ENCODE measurements around the gene DNAJC21.

The DNAJC21 gene

DNA sequence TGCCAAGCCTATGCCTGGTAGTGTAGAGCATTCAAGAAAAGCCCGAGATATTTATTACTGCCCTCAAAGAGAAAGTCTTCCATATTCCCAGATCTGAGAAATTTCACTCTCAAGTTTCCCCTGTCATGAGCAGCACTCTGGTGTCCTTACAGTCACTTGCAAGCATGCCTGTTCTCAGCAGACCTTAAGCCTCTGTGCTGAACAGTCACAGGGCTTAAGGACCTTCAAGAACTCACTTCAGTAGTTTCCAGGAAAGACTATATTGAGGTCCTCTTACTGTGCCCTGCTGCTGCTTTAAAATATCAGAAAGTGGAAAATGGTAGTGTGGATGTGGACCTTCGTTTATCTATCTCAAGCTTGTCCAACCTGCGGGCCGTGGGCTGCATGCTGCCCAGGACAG is 53.5 kb downstream of the DNAJC21 start:
- no peak for DNase-seq

GRCh38 chr5:34986965-34987364 is 57.6 kb downstream of the DNAJC21 start:
- DNase-seq = no peak

- no peak for DNase-seq
These were observed 62.3 kb downstream of the DNAJC21 start for GRCh38 chr5:34991486-34992238.

GRCh38 chr5:34993951-34994350 is 64.6 kb downstream of the DNAJC21 start:
- DNase-seq = no peak

DNA sequence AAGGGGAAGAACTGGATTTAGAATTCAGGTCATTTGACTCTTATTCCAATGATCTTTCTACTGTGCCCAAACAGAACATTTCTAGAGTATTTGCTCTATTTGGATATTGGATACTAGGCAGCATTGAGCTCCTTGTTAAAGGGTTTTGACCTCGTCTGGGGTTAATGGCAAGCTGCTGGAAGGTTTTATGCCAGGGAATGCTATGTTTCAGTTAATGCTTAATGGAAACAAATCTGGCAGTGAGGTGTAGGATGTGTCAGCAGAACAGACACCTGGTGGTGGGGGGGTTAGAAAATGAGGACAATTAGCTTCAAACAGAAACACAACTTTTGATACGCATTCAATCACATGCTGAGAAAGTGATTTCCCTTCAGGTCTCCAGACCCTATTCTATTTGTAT is 66.9 kb downstream of the DNAJC21 start:
- DNase-seq = no peak

DNA sequence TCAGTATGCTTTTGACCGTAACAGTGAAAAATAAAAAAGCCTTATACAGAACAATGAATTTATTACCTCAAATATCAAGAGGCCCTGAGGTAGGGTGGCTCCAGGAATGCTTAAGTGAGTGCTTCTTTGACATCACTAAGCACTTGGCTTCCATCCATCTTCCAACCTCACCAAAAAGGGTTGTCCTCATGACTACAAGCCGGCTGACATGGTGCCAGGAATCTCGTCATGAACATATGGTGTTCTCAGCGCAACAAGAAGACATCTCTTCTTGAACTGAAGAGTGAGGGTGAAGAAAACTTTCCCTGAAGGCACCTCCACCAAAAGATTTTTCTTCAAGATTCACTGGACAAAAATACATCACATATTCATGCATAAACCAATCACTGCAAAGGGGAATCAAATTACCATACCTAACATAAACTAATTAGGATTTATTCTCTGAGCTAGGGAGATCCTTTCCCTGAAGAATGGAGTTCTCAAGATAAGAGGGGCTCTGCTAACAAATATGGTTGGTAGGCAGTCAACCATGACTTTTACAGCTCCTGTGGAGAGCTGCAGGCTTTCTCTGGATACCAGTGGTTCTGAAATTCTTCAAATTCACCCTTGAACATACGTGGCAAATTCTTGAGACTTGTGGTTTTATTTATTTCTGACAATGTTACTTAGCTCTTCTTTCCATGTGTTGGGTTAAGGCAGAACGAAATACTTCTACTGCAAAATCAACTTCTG is 68.9 kb downstream of the DNAJC21 start:
- peak; percentile 82 to 96 for DNase-seq

DNA sequence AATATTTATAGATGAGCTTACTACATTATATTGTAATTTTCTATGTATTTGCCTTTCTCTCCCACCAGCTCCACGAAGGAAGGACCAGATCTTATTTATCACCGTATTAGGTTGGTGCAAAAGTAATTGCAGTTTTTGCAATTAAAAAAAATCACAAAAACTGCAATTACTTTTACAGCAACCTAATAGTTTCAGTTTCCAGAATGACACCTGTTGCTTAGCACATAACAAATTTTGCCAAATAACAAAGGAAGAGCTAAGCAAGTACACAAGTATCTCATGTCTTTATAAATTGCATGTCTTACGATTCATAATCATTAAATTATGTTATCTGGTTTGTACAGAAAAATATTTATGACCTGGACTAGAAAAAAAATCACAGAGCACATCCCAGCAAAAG is 72.5 kb downstream of the DNAJC21 start:
- no peak for DNase-seq

DNA sequence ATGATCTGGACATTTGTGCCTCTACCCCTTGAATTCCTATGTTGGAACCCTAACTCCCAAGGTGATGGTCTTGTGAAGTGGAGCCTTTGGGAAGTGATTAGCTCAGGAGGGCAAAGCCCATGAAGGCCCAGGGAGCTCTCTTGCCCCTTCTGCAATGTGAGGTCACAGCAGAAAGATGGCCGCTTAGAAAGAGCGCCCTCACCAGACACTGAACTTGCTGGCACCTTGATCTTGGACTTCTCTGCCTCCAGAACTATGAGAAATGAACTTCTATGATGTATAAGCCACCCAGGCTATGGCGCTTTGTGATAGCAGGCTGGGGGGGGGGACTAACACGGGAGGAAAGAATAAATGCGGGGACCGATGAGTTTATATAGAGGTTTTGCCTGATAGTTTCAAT is 73.1 kb downstream of the DNAJC21 start:
- DNase-seq = no peak

DNA sequence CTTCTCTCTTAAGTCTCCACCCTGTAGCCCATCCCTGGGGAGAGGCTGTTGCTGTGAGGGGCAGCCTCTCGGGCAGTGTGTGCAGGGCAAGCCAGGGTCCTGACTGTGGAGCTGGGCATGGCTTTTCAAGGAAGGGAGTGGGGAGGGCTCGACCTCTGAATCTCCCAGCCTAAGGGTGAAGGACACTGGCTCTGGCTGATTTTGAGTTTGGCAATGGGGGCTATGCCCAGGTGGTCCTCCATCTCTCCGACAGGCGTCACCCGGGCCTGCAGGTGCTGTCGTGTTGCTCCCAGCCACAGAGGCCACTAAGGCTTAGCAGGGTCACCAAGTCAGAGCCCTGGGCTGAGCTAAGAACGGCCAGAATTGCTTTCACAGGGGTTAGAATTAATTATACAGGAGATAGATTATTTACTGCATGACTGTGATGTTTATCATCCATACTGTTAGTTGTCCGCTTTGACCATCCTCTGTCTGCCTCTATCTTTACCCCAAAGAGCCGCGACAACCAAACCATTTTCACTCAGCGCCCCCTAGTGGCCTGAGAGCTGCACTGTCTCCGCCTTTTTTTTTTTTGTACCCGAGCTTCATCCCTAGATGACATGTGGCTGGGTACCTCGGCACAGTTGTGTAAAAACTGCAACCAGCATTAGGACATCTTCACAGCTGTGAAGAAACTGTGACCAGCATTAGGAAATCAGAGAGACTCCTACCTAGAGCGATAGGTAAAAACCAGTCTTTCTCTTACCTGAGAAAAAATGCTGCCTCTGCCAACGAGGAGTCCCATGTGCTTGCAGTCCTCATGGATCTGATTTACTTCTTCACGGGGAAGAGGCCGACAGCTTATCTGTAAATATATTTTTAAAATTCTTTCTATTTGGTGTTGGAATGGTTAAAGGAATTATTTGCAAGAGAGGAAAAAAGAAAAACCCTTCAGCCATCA is 73.9 kb downstream of the DNAJC21 start:
- DNase-seq = peak; percentile 72 to 92

GRCh38 chr5:35004200-35004599 is 74.8 kb downstream of the DNAJC21 start:
- no peak for DNase-seq

DNA sequence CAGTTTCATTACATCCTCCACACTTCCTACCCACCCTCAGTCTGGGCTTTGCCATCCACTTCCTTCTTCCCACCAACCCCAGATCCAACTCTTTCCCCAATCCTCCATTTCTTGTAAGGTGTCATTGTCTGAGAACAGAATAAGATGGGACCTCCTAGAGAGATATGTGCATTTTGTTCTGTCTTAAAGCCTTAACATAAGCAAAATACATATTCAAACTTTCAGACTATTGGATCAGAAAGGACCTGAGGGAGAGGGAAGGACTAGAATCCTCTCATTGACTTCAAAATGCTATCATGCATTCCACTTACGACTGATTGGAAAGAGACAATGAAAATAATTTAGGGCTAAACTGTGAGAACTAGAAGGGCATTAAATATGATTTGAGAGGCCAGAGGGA is 75.4 kb downstream of the DNAJC21 start:
- no peak for DNase-seq
